WTC11 (cell line): ENCODE results near the gene TRPM4. TPM values are rescaled to one million over a fixed set of nuclear protein-coding genes. Genes with fewer than 3 reads are reported as not detected.

ENCODE experiments used
- ATAC-seq: fragments of 200-7000 bp; cut with Tn5 transposase; 2 replicates; pipeline ENCODE4 v1.10.0; 2021; ENCODE audit warnings: mild to moderate bottlenecking, moderate library complexity
- CTCF ChIA-PET: fragments of 300-600 bp; sonication (Branson Sonifier 250); formaldehyde crosslinking; loops from one replicate; lab custom pipeline; 2021; ENCODE audit warnings: antibody characterized with exemption; lab: Charles Lee
- POLR2A ChIA-PET: fragments of 350-600 bp; sonication (Branson Sonifier 250); formaldehyde crosslinking; loops from one replicate; lab custom pipeline; 2021; ENCODE audit warnings: antibody characterized with exemption; lab: Charles Lee
- DNase-seq: peaks from one replicate; pipeline ENCODE4 v3.0.0; 2021; ENCODE audit warnings: low spot score
- H3K27ac Mint-ChIP-seq: 2 replicates; pipeline ENCODE4 v1.8.0; 2021; ENCODE audit warnings: mixed read lengths
- H3K27me3 Mint-ChIP-seq: 2 replicates; pipeline ENCODE4 v1.8.0; 2021; ENCODE audit warnings: low read depth, mild to moderate bottlenecking, moderate library complexity, mixed read lengths
- H3K36me3 Mint-ChIP-seq: 2 replicates; pipeline ENCODE4 v1.8.0; 2021; ENCODE audit warnings: mixed read lengths
- H3K4me1 Mint-ChIP-seq: 2 replicates; pipeline ENCODE4 v1.8.0; 2022; ENCODE audit warnings: mixed read lengths
- H3K4me3 Mint-ChIP-seq: 2 replicates; pipeline ENCODE4 v1.8.0; 2021; ENCODE audit warnings: mild to moderate bottlenecking, moderate library complexity, mixed read lengths
- H3K9me3 Mint-ChIP-seq: 2 replicates; pipeline ENCODE4 v1.8.0; 2021; ENCODE audit warnings: mixed read lengths
- ATF6 ChIP-seq: sonication (generic); formaldehyde crosslinking; IDR thresholded peaks from 2 replicates; pipeline ENCODE4 v1.8.1; 2023; ENCODE audit warnings: mild to moderate bottlenecking, missing genetic modification reagents
- FOXK1 ChIP-seq: sonication (generic); formaldehyde crosslinking; IDR thresholded peaks from 2 replicates; pipeline ENCODE4 v1.8.0; 2022; ENCODE audit warnings: mild to moderate bottlenecking, moderate library complexity, missing genetic modification reagents
- FOXP1 ChIP-seq: sonication (generic); formaldehyde crosslinking; IDR thresholded peaks from 2 replicates; pipeline ENCODE4 v1.8.0; 2022; ENCODE audit warnings: missing genetic modification reagents, mild to moderate bottlenecking, moderate library complexity, borderline replicate concordance
- GTF2I ChIP-seq: fragments of 250-450 bp; sonication (Bioruptor Pico); conservative IDR thresholded peaks from 2 replicates; pipeline ENCODE4 v1.4.0; 2021; ENCODE audit warnings: mild to moderate bottlenecking
- JAZF1 ChIP-seq: fragments of 250-450 bp; sonication (Bioruptor Pico); IDR thresholded peaks from 2 replicates; pipeline ENCODE4 v1.9.0; 2021; ENCODE audit warnings: moderate library complexity, mild to moderate bottlenecking, inconsistent platforms
- NFATC4 ChIP-seq: fragments of 250-450 bp; sonication (Bioruptor Pico); IDR thresholded peaks from 2 replicates; pipeline ENCODE4 v1.9.0; 2021; ENCODE audit warnings: mild to moderate bottlenecking
- NFE2L1 ChIP-seq: sonication (generic); formaldehyde crosslinking; IDR thresholded peaks from 2 replicates; pipeline ENCODE4 v1.8.1; 2023; ENCODE audit warnings: missing genetic modification reagents
- NFYB ChIP-seq: sonication (generic); formaldehyde crosslinking; conservative IDR thresholded peaks from 2 replicates; pipeline ENCODE4 v1.8.0; 2022; ENCODE audit warnings: low read depth, missing genetic modification reagents
- NR1H2 ChIP-seq: sonication (generic); formaldehyde crosslinking; IDR thresholded peaks from 2 replicates; pipeline ENCODE4 v1.9.0; 2021; ENCODE audit warnings: mild to moderate bottlenecking, moderate library complexity, missing genetic modification reagents
- NR2C2 ChIP-seq: sonication (generic); formaldehyde crosslinking; IDR thresholded peaks from 2 replicates; pipeline ENCODE4 v1.8.0; 2022; ENCODE audit warnings: mild to moderate bottlenecking, missing genetic modification reagents
- OVOL2 ChIP-seq: fragments of 250-450 bp; sonication (Bioruptor Pico); IDR thresholded peaks from 2 replicates; pipeline ENCODE4 v1.9.0; 2021; ENCODE audit warnings: mild to moderate bottlenecking, borderline replicate concordance
- PREB ChIP-seq: sonication (generic); formaldehyde crosslinking; IDR thresholded peaks from 2 replicates; pipeline ENCODE4 v1.8.1; 2022; ENCODE audit warnings: mild to moderate bottlenecking, missing genetic modification reagents, moderate library complexity, borderline replicate concordance
- SMAD4 ChIP-seq: sonication (generic); formaldehyde crosslinking; IDR thresholded peaks from 2 replicates; pipeline ENCODE4 v1.8.0; 2022; ENCODE audit warnings: mild to moderate bottlenecking, missing genetic modification reagents
- TEAD1 ChIP-seq: sonication (generic); formaldehyde crosslinking; IDR thresholded peaks from 2 replicates; pipeline ENCODE4 v1.8.0; 2022; ENCODE audit warnings: mild to moderate bottlenecking, missing genetic modification reagents
- ZNF232 ChIP-seq: sonication (generic); formaldehyde crosslinking; IDR thresholded peaks from 2 replicates; pipeline ENCODE4 v1.8.0; 2022; ENCODE audit warnings: mild to moderate bottlenecking, missing genetic modification reagents
- ZSCAN18 ChIP-seq: fragments of 250-450 bp; sonication (Bioruptor Pico); IDR thresholded peaks from 2 replicates; pipeline ENCODE4 v2.1.2; 2022; ENCODE audit warnings: mild to moderate bottlenecking, moderate library complexity
- total RNA-seq: library from RNA; stranded (reverse); gene quantifications from 3 replicates; pipeline ENCODE4 v1.2.3, GENCODE V29; 2021
- TF ChIP-seq, protein P1 (sequence below): sonication (generic); formaldehyde crosslinking; IDR thresholded peaks from 2 replicates; pipeline ENCODE4 v1.8.1; 2022; ENCODE audit warnings: missing genetic modification reagents, borderline replicate concordance
- TF ChIP-seq, protein P2 (sequence below): fragments of 250-450 bp; sonication (Bioruptor Pico); IDR thresholded peaks from 2 replicates; pipeline ENCODE4 v1.9.0; 2021; ENCODE audit warnings: mild to moderate bottlenecking
- TF ChIP-seq, protein P3 (sequence below): sonication (generic); formaldehyde crosslinking; IDR thresholded peaks from 2 replicates; pipeline ENCODE4 v1.8.0; 2022; ENCODE audit warnings: mild to moderate bottlenecking, missing genetic modification reagents
- TF ChIP-seq, protein P4 (sequence below): sonication (generic); formaldehyde crosslinking; conservative IDR thresholded peaks from 2 replicates; pipeline ENCODE4 v1.8.1; 2022; ENCODE audit warnings: mild to moderate bottlenecking, missing genetic modification reagents
- TF ChIP-seq, protein P5 (sequence below): sonication (generic); formaldehyde crosslinking; conservative IDR thresholded peaks from 2 replicates; pipeline ENCODE4 v1.8.1; 2023; ENCODE audit warnings: mild to moderate bottlenecking, low read depth, missing genetic modification reagents, moderate library complexity

TRPM4 gene
- total RNA-seq, 1 experiment from 2014 or later, result 15.5 TPM

DNA sequence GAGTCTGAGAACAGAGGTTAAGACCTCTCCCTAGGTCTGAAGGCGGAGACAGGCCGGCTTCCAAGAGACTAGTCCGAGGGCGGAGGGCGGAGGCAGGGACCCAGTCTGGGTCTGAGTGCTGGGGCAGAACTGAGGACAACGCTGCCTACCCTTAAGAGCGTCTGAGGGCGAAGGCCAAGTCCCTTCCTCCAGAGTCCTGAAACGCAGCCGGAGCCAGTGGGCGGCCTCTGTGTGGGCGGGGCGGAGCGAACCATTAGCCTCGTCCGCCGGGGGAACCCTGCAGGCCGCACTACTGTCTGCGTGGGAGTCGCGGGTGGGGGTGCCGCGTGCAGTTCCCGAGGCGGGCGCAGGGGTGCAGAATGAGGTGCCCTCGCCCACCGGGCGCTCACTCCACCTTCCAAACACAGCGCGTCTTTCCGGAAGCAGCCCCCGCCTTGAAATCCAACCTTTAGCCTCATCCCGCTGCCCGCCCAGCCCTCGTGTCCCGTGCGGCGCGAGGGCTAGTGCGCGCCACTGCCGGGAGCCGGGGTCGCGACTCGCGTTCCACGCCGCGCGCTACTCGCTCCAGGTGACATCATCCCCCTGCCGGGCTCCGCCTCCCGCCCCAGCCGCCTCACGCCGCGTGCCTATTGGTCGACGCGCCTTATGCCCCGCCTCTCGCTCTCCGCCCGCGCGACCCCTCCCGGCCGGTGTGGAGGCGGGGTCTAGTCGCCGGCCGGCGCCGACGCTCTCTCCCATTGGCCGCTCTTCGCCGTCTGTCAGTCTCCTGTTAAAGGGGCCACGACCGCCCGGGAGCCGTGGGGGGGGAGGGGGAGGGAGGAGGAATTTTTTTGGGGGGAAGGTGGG lies 38.8 kb upstream of the TRPM4 start, which contains the start of gene C19orf73:
C19orf73 (minus strand) TSS at position 579 of the 846 bp plus-strand sequence; CDS start at position 458, 121 bp downstream.
- no peaks in the 10 kb centered on the region for H3K36me3 Mint-ChIP-seq
- ATAC-seq (peak; percentile 81), DNase-seq (peak; percentile 94)
- H3K27me3 Mint-ChIP-seq, result peaks cover 64% of the 10 kb centered on the region
- POLR2A ChIA-PET, result no interaction called here
- no peaks in the 10 kb centered on the region for H3K9me3 Mint-ChIP-seq
- H3K4me1 Mint-ChIP-seq, result peaks cover 14% of the 10 kb centered on the region
- CTCF ChIA-PET, result interaction anchor here (1.0 to 2.7 kb wide), 8 partner anchors 21 to 125 kb away, joined by 3 to 18 read pairs (median 7); partner anchors contain the start of gene RUVBL2
- H3K4me3 Mint-ChIP-seq, result peak within 1 kb of the TSS; percentile 75
- peak within 1 kb of the TSS; percentile 61 for H3K27ac Mint-ChIP-seq
- TF ChIP-seq OVOL2 (CRISPR knock-in tag) (no peak), NFYB (CRISPR knock-in tag) (peak; percentile 70), ZNF232 (CRISPR knock-in tag) (no peak), PREB (no peak), FOXP1 (CRISPR knock-in tag) (peak; percentile 64; the same call in 1 of the 2 replicates), TEAD1 (CRISPR knock-in tag) (0 out of 2 replicates have a peak, but pooled peaks have one; percentile 62), ATF6 (CRISPR knock-in tag) (no peak), NFE2L1 (CRISPR knock-in tag) (0 out of 2 replicates have a peak, but pooled peaks have one; percentile 63), JAZF1 (CRISPR knock-in tag) (no peak), SMAD4 (CRISPR knock-in tag) (no peak), NR1H2 (CRISPR knock-in tag) (no peak), NFATC4 (CRISPR knock-in tag) (no peak), FOXK1 (CRISPR knock-in tag) (0 out of 2 replicates have a peak, but pooled peaks have one; percentile 35), NR2C2 (CRISPR knock-in tag) (no peak), ZSCAN18 (no peak), GTF2I (CRISPR knock-in tag) (no peak)
- TF ChIP-seq, protein P1, sequence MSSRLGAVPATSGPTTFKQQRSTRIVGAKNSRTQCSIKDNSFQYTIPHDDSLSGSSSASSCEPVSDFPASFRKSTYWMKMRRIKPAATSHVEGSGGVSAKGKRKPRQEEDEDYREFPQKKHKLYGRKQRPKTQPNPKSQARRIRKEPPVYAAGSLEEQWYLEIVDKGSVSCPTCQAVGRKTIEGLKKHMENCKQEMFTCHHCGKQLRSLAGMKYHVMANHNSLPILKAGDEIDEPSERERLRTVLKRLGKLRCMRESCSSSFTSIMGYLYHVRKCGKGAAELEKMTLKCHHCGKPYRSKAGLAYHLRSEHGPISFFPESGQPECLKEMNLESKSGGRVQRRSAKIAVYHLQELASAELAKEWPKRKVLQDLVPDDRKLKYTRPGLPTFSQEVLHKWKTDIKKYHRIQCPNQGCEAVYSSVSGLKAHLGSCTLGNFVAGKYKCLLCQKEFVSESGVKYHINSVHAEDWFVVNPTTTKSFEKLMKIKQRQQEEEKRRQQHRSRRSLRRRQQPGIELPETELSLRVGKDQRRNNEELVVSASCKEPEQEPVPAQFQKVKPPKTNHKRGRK (CRISPR knock-in tag), result no peak
- TF ChIP-seq, protein P2, sequence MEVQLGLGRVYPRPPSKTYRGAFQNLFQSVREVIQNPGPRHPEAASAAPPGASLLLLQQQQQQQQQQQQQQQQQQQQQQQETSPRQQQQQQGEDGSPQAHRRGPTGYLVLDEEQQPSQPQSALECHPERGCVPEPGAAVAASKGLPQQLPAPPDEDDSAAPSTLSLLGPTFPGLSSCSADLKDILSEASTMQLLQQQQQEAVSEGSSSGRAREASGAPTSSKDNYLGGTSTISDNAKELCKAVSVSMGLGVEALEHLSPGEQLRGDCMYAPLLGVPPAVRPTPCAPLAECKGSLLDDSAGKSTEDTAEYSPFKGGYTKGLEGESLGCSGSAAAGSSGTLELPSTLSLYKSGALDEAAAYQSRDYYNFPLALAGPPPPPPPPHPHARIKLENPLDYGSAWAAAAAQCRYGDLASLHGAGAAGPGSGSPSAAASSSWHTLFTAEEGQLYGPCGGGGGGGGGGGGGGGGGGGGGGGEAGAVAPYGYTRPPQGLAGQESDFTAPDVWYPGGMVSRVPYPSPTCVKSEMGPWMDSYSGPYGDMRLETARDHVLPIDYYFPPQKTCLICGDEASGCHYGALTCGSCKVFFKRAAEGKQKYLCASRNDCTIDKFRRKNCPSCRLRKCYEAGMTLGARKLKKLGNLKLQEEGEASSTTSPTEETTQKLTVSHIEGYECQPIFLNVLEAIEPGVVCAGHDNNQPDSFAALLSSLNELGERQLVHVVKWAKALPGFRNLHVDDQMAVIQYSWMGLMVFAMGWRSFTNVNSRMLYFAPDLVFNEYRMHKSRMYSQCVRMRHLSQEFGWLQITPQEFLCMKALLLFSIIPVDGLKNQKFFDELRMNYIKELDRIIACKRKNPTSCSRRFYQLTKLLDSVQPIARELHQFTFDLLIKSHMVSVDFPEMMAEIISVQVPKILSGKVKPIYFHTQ (CRISPR knock-in tag), result no peak
- TF ChIP-seq, protein P3, sequence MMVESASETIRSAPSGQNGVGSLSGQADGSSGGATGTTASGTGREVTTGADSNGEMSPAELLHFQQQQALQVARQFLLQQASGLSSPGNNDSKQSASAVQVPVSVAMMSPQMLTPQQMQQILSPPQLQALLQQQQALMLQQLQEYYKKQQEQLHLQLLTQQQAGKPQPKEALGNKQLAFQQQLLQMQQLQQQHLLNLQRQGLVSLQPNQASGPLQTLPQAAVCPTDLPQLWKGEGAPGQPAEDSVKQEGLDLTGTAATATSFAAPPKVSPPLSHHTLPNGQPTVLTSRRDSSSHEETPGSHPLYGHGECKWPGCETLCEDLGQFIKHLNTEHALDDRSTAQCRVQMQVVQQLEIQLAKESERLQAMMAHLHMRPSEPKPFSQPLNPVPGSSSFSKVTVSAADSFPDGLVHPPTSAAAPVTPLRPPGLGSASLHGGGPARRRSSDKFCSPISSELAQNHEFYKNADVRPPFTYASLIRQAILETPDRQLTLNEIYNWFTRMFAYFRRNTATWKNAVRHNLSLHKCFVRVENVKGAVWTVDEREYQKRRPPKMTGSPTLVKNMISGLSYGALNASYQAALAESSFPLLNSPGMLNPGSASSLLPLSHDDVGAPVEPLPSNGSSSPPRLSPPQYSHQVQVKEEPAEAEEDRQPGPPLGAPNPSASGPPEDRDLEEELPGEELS, result no peak
- TF ChIP-seq, protein P4, sequence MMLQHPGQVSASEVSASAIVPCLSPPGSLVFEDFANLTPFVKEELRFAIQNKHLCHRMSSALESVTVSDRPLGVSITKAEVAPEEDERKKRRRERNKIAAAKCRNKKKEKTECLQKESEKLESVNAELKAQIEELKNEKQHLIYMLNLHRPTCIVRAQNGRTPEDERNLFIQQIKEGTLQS (CRISPR knock-in tag), result 0 out of 2 replicates have a peak, but pooled peaks have one; percentile 25
- TF ChIP-seq, protein P5, sequence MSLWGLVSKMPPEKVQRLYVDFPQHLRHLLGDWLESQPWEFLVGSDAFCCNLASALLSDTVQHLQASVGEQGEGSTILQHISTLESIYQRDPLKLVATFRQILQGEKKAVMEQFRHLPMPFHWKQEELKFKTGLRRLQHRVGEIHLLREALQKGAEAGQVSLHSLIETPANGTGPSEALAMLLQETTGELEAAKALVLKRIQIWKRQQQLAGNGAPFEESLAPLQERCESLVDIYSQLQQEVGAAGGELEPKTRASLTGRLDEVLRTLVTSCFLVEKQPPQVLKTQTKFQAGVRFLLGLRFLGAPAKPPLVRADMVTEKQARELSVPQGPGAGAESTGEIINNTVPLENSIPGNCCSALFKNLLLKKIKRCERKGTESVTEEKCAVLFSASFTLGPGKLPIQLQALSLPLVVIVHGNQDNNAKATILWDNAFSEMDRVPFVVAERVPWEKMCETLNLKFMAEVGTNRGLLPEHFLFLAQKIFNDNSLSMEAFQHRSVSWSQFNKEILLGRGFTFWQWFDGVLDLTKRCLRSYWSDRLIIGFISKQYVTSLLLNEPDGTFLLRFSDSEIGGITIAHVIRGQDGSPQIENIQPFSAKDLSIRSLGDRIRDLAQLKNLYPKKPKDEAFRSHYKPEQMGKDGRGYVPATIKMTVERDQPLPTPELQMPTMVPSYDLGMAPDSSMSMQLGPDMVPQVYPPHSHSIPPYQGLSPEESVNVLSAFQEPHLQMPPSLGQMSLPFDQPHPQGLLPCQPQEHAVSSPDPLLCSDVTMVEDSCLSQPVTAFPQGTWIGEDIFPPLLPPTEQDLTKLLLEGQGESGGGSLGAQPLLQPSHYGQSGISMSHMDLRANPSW (CRISPR knock-in tag), result no peak
